ENCODE measurements around the gene VGLL4. TPM values are rescaled to one million over a fixed set of nuclear protein-coding genes. Genes with fewer than 3 reads are reported as not detected.

Gene VGLL4
- total RNA-seq, 2 experiments from 2014 or later = 36.1 to 74.5 TPM

- Histone ChIP-seq H3K9me3 (ENCODE audit: low read length) (peaks cover 5% of the 10 kb centered on the region; the same call in 1 of the 2 replicates), H4K20me1 (ENCODE audit: insufficient read depth, low read length) (no peaks in the 10 kb centered on the region), H2AFZ (ENCODE audit: low read length) (no peak overlapping the region), H3K4me1 (ENCODE audit: insufficient read depth, low read length, poor library complexity, severe bottlenecking) (no peaks in the 10 kb centered on the region), H3K27ac (ENCODE audit: low read depth, low read length, poor library complexity, severe bottlenecking) (no peak overlapping the region), H3K79me2 (ENCODE audit: insufficient read depth, low read depth, low read length) (no peaks in the 10 kb centered on the region), H3K9me2 (ENCODE audit: insufficient read depth, low read length) (no peaks in the 10 kb centered on the region), H3K4me3 (ENCODE audit: low read depth, low read length, poor library complexity, severe bottlenecking) (no peak overlapping the region), H3K36me3 (ENCODE audit: insufficient read depth, low read length) (no peaks in the 10 kb centered on the region), H3K4me2 (ENCODE audit: low read length) (no peak overlapping the region)
- DNase-seq (ENCODE audit: low spot score) = no peak
- TF ChIP-seq EZH2phosphoT487 (IDR thresholded peaks at IDR 0.05; ENCODE audit: borderline replicate concordance, low read depth, low read length) (no peak), CTCF (conservative IDR thresholded peaks at IDR 0.05; ENCODE audit: low read length) (no peak)
- ChIA-PET CTCF (ENCODE audit: unreplicated experiment) (no interaction called here), POLR2A (interaction anchor here (0.6 kb wide), 1 partner anchor 155 kb away, joined by 7 read pairs; no protein-coding TSS in a partner anchor)
- no TSS peak for BruUV-seq (replicated peaks)
- intact Hi-C loops (cut with micrococcal nuclease; ENCODE audit: unreplicated experiment) = no loop called here
Observed at GRCh38 chr3:11522953-11523571, 120.7 kb downstream of the VGLL4 start.

GRCh38 chr3:11522398-11522715 is 121.4 kb downstream of the VGLL4 start:
- no peaks in the 10 kb centered on the region for H4K20me1 ChIP-seq (ENCODE audit: insufficient read depth, low read length)
- no peaks in the 10 kb centered on the region for H3K79me2 ChIP-seq (ENCODE audit: insufficient read depth, low read depth, low read length)
- no peak overlapping the region for H3K4me2 ChIP-seq (ENCODE audit: low read length)
- DNase-seq (ENCODE audit: low spot score) = no peak
- ChIA-PET CTCF (ENCODE audit: unreplicated experiment) (no interaction called here), POLR2A (no interaction called here)
- TF ChIP-seq CTCF (conservative IDR thresholded peaks at IDR 0.05; ENCODE audit: low read length) = no peak
- TF ChIP-seq EZH2phosphoT487 (IDR thresholded peaks at IDR 0.05; ENCODE audit: borderline replicate concordance, low read depth, low read length) = no peak
- H3K9me2 ChIP-seq (ENCODE audit: insufficient read depth, low read length) = no peaks in the 10 kb centered on the region
- no peaks in the 10 kb centered on the region for H3K4me1 ChIP-seq (ENCODE audit: insufficient read depth, low read length, poor library complexity, severe bottlenecking)
- H3K27ac ChIP-seq (ENCODE audit: low read depth, low read length, poor library complexity, severe bottlenecking) = no peak overlapping the region
- H2AFZ ChIP-seq (ENCODE audit: low read length) = no peak overlapping the region
- H3K36me3 ChIP-seq (ENCODE audit: insufficient read depth, low read length) = no peaks in the 10 kb centered on the region
- BruUV-seq (replicated peaks) = no TSS peak
- no peak overlapping the region for H3K4me3 ChIP-seq (ENCODE audit: low read depth, low read length, poor library complexity, severe bottlenecking)
- H3K9me3 ChIP-seq (ENCODE audit: low read length) = peaks cover under 1% of the 10 kb centered on the region; the same call in 1 of the 2 replicates
- intact Hi-C loops (cut with micrococcal nuclease; ENCODE audit: unreplicated experiment) = no loop called here

- BruUV-seq (replicated peaks) = no TSS peak
- no peak for TF ChIP-seq EZH2phosphoT487 (IDR thresholded peaks at IDR 0.05; ENCODE audit: borderline replicate concordance, low read depth, low read length)
- TF ChIP-seq CTCF (conservative IDR thresholded peaks at IDR 0.05; ENCODE audit: low read length) = no peak
- intact Hi-C loops (cut with micrococcal nuclease; ENCODE audit: unreplicated experiment) = no loop called here
- CTCF ChIA-PET (ENCODE audit: unreplicated experiment) = no interaction called here
- Histone ChIP-seq H4K20me1 (ENCODE audit: insufficient read depth, low read length) (no peaks in the 10 kb centered on the region), H2AFZ (ENCODE audit: low read length) (no peak overlapping the region), H3K4me2 (ENCODE audit: low read length) (no peak overlapping the region), H3K27ac (ENCODE audit: low read depth, low read length, poor library complexity, severe bottlenecking) (no peak overlapping the region), H3K9me3 (ENCODE audit: low read length) (no peaks in the 10 kb centered on the region), H3K36me3 (ENCODE audit: insufficient read depth, low read length) (no peaks in the 10 kb centered on the region), H3K4me1 (ENCODE audit: insufficient read depth, low read length, poor library complexity, severe bottlenecking) (no peaks in the 10 kb centered on the region), H3K4me3 (ENCODE audit: low read depth, low read length, poor library complexity, severe bottlenecking) (no peak overlapping the region), H3K9me2 (ENCODE audit: insufficient read depth, low read length) (no peaks in the 10 kb centered on the region), H3K79me2 (ENCODE audit: insufficient read depth, low read depth, low read length) (no peaks in the 10 kb centered on the region)
- POLR2A ChIA-PET = interaction anchor here (1.2 kb wide), 2 partner anchors 13 to 70 kb away, joined by 5 to 7 read pairs; no protein-coding TSS in a partner anchor
- DNase-seq (ENCODE audit: low spot score) = no peak
Observed at GRCh38 chr3:11521167-11521566, 122.5 kb downstream of the VGLL4 start.

Data from OCI-LY7 (cell line).